Right lobe of liver (tissue), 4 donors: Measurements from ENCODE around the gene ATP6V1E1.

Experiments used
- CTCF ChIP-seq, 4 donors: fragments of 200-600 bp in 3 of 4; fragments of 450-650 bp in 1 of 4; IDR thresholded peaks; one replicate each; pipeline versions ENCODE4 v1.5.1 to v1.8.0; 2016 to 2022; ENCODE audit warnings: antibody characterized with exemption in 4 of 4, mild to moderate bottlenecking in 2 of 4
- POLR2A ChIP-seq: fragments of 450-650 bp; IDR thresholded peaks from one replicate; pipeline ENCODE4 v1.6.1; 2017; ENCODE audit warnings: antibody characterized with exemption, mild to moderate bottlenecking
- donor health status: DM: no; HTN: no; CAD: no.
- donor health status: DM: no; HTN: no; CAD: no.
- donor health status: DM: no; HTN: yes; CAD: no.

DNA sequence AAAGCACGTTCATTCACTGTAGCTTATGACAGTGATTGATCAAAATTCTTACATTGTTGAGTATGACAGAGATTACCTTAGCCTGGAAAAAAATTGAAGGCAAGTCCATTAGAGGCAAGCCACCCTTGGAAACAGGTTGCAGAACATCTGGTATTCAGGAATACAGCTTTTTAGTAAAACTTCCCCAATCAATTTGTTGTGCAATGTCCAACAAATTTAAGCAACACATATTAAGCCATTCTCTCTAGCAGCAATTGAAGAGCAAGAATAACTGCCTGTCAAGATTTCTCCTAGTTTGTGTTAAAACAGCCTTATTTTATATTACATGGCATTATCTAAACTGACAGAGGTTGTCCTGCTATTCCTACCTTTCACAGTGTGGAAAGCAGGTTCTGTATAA lies 47.0 kb upstream of the ATP6V1E1 start:
- TF ChIP-seq CTCF (IDR thresholded peaks at IDR 0.05): no peak
- TF ChIP-seq POLR2A: no peak
